Choroid plexus epithelial cell (primary cell): ENCODE results near the gene LYSMD1.

ENCODE experiments used
- DNase-seq: peaks from one replicate; pipeline ENCODE4 v3.0.0-alpha.2; 2010; ENCODE audit warnings: low read depth
- H3K4me3 ChIP-seq: 2 replicates; pipeline ENCODE4 v1.5.1; 2011; ENCODE audit warnings: low read depth, mild to moderate bottlenecking, control low read depth, low read length, moderate library complexity
- CTCF ChIP-seq: conservative IDR thresholded peaks from 2 replicates; pipeline ENCODE4 v1.5.1; 2011; ENCODE audit warnings: low read depth, mild to moderate bottlenecking, control low read depth, inconsistent platforms, low read length, moderate library complexity

The LYSMD1 gene

GRCh38 chr1:151158326-151158725, 7.4 kb downstream of the LYSMD1 start:
- DNase-seq = no peak

GRCh38 chr1:151157067-151157531, 8.6 kb downstream of the LYSMD1 start:
- no peak for TF ChIP-seq CTCF
- H3K4me3 ChIP-seq = no peak overlapping the region

More at GRCh38 chr1:151158326-151158725, 7.4 kb downstream of the LYSMD1 start:
- TF ChIP-seq CTCF = no peak
- no peak overlapping the region for H3K4me3 ChIP-seq

GRCh38 chr1:151156515-151156819, 9.2 kb downstream of the LYSMD1 start, which contains the start of gene TNFAIP8L2:
Gene TNFAIP8L2 (plus strand): TSS chr1:151156649. CDS start chr1:151158698, 2,049 bp downstream.
- TF ChIP-seq CTCF = no peak
- DNase-seq = no peak
- H3K4me3 ChIP-seq = no peak within 1 kb of the TSS

More at GRCh38 chr1:151157067-151157531, 8.6 kb downstream of the LYSMD1 start:
- DNase-seq = no peak

- no peak for DNase-seq
- H3K4me3 ChIP-seq = no peak overlapping the region
- no peak for TF ChIP-seq CTCF
Observed at GRCh38 chr1:151147665-151148064, 18.0 kb downstream of the LYSMD1 start.

- DNase-seq = peak; percentile 65
- no peak for TF ChIP-seq CTCF
- peak overlapping the region; percentile 78 for H3K4me3 ChIP-seq
Observed at GRCh38 chr1:151147132-151147503, 18.6 kb downstream of the LYSMD1 start.

GRCh38 chr1:151146412-151147131, 19.1 kb downstream of the LYSMD1 start, which contains the start of gene SEMA6C:
Gene SEMA6C (minus strand): TSS chr1:151146631. CDS start chr1:151142621, 4,010 bp downstream.
- DNase-seq = peak; percentile 91
- H3K4me3 ChIP-seq = peak within 1 kb of the TSS; percentile 78
- no peak for TF ChIP-seq CTCF

- H3K4me3 ChIP-seq = peak overlapping the region; percentile 78
- no peak for DNase-seq
- no peak for TF ChIP-seq CTCF
Observed at GRCh38 chr1:151146072-151146411, 19.7 kb downstream of the LYSMD1 start.
